Lower leg skin (tissue), 4 donors: ENCODE measurements around the gene MSRB3. TPM values are rescaled to one million over a fixed set of nuclear protein-coding genes. Genes with fewer than 3 reads are reported as not detected.

Experiments used
- DNase-seq, 2 donors: peaks; one replicate each; pipeline ENCODE4 v3.0.0-alpha.2; 2019; ENCODE audit warnings: low spot score in 2 of 2
- H3K4me3 ChIP-seq: fragments of 200-600 bp; sonication (generic); 2 replicates; pipeline ENCODE4 v1.5.1; 2017; ENCODE audit warnings: mild to moderate bottlenecking, low read depth; ENCODE audit not compliant: poor library complexity, severe bottlenecking
- CTCF ChIP-seq, 3 donors: fragments of 450-650 bp; IDR thresholded peaks; one replicate each; pipeline ENCODE4 v1.5.1; 2016; ENCODE audit warnings: antibody characterized with exemption in 3 of 3, mild to moderate bottlenecking in 3 of 3, moderate library complexity in 2 of 3
- POLR2A ChIP-seq, 2 donors: fragments of 450-650 bp; IDR thresholded peaks; one replicate each; pipeline ENCODE4 v1.6.1; 2016 to 2017; ENCODE audit warnings: antibody characterized with exemption in 2 of 2, mild to moderate bottlenecking in 1 of 2, moderate library complexity in 1 of 2
- WGBS, 2 donors: methylation state at CpG; one replicate each; pipeline ENCODE4 v1.1.5; 2018; 5-methylcytosine and 5-hydroxymethylcytosine counted together
- intact Hi-C: fragments of 100-400 bp; cut with DNase I; formaldehyde crosslinking; loops from one replicate; pipeline ENCODE4 v1.15.0; 2023; ENCODE audit warnings: low total_unique reads
- total RNA-seq, 4 donors: library from RNA; depleted of rRNA; stranded (reverse); fragments of >200 nt; gene quantifications; one replicate each; pipeline ENCODE4 v1.1.0, GENCODE V29; 2016

The MSRB3 gene
- total RNA-seq, 4 donors from 2014 or later: 6.1 to 16.6 (median 7.9) TPM

- H3K4me3 ChIP-seq: no peak overlapping the region
- intact Hi-C loops: no loop called here
- 86% methylated on average over 3 of the region's 3 CpGs for WGBS, 2 donors
- no peak for TF ChIP-seq CTCF (IDR thresholded peaks at IDR 0.05)
- TF ChIP-seq POLR2A (IDR thresholded peaks at IDR 0.05): no peak
- no peak for DNase-seq
Measured at GRCh38 chr12:65355461-65355860, 77.0 kb downstream of the MSRB3 start.

DNA sequence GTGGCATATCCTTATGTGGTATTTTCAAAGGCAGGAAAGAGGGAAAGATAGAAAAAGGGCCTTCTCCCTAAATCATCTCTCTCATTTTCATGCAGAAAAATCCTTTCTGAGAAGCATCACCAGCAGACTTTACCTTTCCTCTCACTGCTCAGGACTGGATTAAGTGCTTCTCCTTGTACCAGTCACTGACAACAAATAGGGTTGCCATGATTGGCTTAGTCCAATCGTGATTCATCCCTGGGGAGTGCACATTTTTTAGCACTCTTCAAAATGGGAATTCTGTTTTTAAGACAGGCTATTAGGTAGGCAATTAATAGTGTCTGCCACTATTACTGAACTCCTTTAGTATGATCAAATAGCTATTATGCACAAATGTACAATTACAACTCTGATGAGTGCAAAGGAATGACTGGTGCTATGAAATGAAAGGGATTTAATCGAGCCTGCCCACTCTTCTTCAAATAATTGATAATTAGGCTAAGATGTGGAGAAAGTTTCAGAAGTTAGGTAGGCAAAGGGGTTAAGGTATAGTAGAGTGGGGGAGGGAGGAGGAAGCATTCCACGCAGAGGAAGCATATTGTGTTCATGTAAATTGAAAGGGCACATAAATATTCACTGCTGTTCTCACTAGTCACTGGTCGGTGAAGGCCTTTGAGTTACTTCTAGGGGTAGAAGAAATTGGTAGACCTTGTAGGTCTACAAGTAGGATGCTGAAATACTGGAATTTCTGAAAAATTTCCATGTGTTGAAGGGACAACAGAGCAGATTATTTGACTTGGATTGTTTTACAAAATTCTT, 84.0 kb downstream of the MSRB3 start:
- no peak for TF ChIP-seq POLR2A (IDR thresholded peaks at IDR 0.05)
- TF ChIP-seq CTCF (IDR thresholded peaks at IDR 0.05): no peak
- 65 to 67% methylated on average over 4 of the region's 4 CpGs for WGBS, 2 donors
- H3K4me3 ChIP-seq: no peak overlapping the region
- intact Hi-C loops: no loop called here
- DNase-seq: no peak

GRCh38 chr12:65364046-65364445, 85.6 kb downstream of the MSRB3 start:
- 57 to 58% methylated on average over 1 of the region's 1 CpG for WGBS, 2 donors

DNA sequence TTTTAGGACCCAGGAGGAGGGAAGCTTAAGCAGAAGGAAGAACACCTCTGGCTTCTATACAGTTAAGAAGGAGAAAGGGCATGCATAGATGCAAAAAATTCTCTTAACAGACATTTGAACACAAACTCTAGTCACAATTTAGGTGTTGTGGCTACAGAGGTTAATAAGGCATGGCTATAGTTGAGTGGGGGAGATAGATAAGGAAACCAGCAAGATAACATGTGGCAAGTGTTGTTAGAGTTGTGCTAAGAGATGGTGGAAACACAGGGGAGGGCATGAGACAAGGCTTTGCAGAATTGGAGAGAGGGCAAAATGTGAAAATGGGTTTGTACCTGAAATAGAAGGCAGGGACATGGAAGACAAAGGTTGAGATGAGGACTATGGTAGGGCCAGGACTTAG, 88.9 kb downstream of the MSRB3 start:
- no peak overlapping the region for H3K4me3 ChIP-seq
- intact Hi-C loops: no loop called here
- TF ChIP-seq CTCF (IDR thresholded peaks at IDR 0.05): no peak
- no peak for DNase-seq

More at GRCh38 chr12:65364046-65364445, 85.6 kb downstream of the MSRB3 start:
- intact Hi-C loops: no loop called here
- no peak for DNase-seq
- no peak for TF ChIP-seq CTCF (IDR thresholded peaks at IDR 0.05)
- H3K4me3 ChIP-seq: no peak overlapping the region

- no peak overlapping the region for H3K4me3 ChIP-seq
- DNase-seq: no peak
- intact Hi-C loops: no loop called here
- no peak for TF ChIP-seq POLR2A (IDR thresholded peaks at IDR 0.05)
- TF ChIP-seq CTCF (IDR thresholded peaks at IDR 0.05): no peak
- 62 to 68% methylated on average over 4 of the region's 4 CpGs for WGBS, 2 donors
Measured at GRCh38 chr12:65368055-65368454, 89.6 kb downstream of the MSRB3 start.

GRCh38 chr12:65372574-65372973, 94.1 kb downstream of the MSRB3 start:
- intact Hi-C loops: no loop called here
- no peak for DNase-seq
- no peak overlapping the region for H3K4me3 ChIP-seq
- no peak for TF ChIP-seq CTCF (IDR thresholded peaks at IDR 0.05)
